CMK (cell line): ENCODE measurements around the gene F9.
"Not testable (repeated sequence)": the region's sequence is repeated elsewhere in the genome, so short reads cannot be mapped to it uniquely, and the experiment has no call there.

Experiments used
- DNase-seq: peaks from one replicate; pipeline ENCODE4 v3.0.0-alpha.2; 2010; ENCODE audit warnings: low read depth

Gene F9

GRCh38 chrX:139530550-139530949 lies at the start of gene F9:
Gene F9, plus strand, starts transcription at chrX:139530739. Its CDS starts 26 bp downstream, at chrX:139530765.
- DNase-seq: no peak

GRCh38 chrX:139483699-139484098 lies 46.8 kb upstream of the F9 start:
- no peak for DNase-seq

GRCh38 chrX:139484591-139484990 lies 45.9 kb upstream of the F9 start:
- no peak for DNase-seq

- no peak for DNase-seq
These were observed 35.2 kb upstream of the F9 start for GRCh38 chrX:139495324-139495723.

DNA sequence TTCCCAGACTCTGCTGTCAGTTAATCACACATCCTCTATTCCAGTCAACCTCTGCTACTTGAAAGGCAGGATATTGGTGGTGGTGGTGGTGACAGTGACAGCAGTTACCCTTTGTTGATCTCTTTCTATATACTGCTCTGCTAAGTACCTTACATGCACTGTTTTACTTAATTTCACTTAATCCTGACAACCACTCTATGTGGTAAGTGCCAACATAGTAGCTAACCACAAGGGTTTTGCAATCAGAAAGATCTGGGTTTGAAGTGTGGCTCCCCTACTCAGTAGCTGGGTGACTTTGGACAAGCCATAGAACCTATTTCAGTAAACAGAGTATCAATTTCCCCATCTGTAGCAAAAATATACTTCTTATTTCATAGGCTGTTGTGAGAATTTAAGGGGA lies 24.2 kb upstream of the F9 start:
- no peak for DNase-seq

GRCh38 chrX:139508099-139508498 lies 22.4 kb upstream of the F9 start:
- no peak for DNase-seq

DNA sequence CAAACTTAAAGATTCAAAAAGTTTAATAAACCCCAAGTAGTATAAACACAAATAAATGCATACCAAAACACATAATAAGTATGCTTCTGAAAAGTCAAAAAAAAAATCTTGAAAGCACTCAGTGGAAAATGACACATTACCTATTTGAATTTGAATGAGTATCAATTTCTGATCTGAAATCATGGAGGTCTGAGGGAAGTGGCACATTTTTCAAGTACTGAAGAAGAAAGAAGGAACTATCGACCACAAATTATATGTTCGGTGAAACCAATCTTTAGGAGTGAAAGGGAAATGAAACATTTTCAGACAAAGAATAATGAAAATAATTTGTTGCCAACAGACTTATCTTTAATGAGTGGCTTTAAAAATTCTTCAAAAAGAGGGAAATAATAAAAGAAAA lies 12.1 kb upstream of the F9 start:
- no peak for DNase-seq

DNA sequence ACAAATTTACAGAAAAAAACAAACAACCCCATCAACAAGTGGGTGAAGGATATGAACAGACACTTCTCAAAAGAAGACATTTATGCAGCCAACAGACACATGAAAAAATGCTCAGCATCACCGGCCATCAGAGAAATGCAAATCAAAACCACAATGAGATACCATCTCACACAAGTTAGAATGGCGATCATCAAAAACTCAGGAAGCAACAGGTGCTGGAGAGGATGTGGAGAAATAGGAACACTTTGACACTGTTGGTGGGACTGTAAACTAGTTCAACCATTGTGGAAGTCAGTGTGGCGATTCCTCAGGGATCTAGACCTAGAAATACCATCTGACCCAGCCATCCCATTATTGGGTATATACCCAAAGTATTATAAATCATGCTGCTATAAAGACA lies 1.7 kb upstream of the F9 start:
- not testable (repeated sequence) for DNase-seq

- DNase-seq: no peak
These were observed 2.3 kb downstream of the F9 start for GRCh38 chrX:139532834-139533233.

- no peak for DNase-seq
These were observed 2.9 kb downstream of the F9 start for GRCh38 chrX:139533444-139533843.

- DNase-seq: no peak
These were observed 8.6 kb downstream of the F9 start for GRCh38 chrX:139538907-139539790.

DNA sequence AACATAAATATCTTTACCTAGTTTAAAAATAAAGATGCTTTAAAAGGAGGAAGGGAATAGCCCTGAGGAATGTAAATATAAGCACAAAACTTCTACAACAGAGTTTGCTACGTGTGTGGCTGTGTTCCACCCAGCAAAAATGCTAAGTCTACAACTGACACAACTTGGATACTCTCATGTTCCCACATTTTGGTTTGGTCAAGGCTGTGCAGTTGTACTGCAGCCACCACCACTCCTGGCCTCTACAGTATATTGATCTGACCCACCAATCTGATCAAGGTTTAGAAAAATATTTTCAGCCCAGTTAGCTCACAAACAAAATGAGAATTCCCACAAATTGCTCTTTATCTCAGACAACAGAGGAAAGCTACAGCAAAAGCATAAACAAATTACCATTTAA lies 12.1 kb downstream of the F9 start:
- no peak for DNase-seq

DNA sequence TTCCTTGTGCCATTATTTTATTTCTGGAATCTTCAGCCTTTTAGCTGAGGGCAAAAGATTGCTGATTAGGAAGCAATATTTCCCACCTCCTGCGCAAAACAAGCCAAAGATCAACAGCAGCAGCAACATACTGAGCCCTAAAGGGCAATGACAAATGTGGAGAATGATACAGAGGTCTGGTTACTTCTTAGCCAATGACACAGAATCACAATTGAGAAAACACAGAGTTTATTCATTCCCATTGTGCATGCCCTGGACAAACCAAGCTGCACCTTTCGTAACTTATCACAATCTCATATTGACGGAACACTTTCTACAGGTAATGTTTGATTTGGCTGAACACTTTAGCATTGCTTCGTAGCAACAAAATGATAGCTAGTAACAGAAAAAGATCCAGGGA lies 13.4 kb downstream of the F9 start:
- DNase-seq: no peak

DNA sequence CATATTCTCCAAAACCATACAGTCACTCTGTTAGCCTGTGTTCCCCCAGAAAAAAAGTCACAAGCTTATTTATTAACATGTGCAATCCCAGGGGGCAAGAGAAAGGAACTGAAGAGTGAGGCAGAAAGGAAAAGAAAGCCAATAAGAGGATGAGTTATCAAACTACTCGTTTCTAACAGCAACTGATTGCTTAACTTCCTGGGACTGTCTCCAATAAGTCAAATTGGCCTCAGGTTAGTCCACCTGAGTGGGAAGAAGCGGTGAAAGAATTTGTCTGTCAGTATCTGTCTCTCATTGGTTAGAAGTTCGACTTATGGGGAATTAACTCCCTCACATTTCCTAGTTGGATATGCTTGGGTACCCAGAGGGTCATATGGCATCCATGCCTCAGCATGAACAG lies 14.1 kb downstream of the F9 start:
- no peak for DNase-seq

- DNase-seq: no peak
These were observed 23.8 kb downstream of the F9 start for GRCh38 chrX:139554376-139554775.

GRCh38 chrX:139554991-139555675 lies 24.6 kb downstream of the F9 start:
- DNase-seq: no peak

- no peak for DNase-seq
These were observed 29.0 kb downstream of the F9 start for GRCh38 chrX:139559383-139560042.

DNA sequence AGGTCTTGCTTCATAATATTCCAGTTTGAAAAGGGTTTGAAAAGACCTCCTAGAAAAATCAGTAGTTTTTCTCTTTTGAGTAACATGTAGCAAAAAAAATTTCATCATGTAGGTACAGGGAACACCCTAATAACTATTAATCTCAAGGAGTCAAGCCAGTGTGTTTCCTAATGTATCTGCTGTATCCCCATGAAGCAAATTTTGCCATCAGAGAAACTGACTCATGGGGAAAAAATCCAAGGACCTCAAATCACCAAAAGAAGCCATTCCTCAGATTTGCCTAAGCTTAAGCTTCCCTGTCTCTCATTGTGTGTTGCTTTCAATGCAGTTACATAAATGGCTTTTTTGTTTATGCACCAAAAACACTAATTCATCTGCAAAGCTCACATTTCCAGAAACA lies 29.7 kb downstream of the F9 start:
- DNase-seq: no peak

DNA sequence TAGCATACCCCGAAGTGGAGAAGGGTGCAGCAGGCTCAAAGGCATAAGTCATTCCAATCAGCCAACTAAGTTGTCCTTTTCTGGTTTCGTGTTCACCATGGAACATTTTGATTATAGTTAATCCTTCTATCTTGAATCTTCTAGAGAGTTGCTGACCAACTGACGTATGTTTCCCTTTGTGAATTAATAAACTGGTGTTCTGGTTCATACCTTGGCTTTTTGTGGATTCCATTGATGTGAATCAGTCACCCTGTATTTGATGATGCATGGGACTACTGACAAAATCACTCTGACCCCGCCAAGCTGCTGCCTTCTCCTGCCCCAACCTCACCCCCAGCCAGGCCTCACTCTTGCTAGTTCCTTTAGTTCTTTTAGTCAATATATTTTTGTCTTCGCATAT lies 32.7 kb downstream of the F9 start:
- DNase-seq: no peak

DNA sequence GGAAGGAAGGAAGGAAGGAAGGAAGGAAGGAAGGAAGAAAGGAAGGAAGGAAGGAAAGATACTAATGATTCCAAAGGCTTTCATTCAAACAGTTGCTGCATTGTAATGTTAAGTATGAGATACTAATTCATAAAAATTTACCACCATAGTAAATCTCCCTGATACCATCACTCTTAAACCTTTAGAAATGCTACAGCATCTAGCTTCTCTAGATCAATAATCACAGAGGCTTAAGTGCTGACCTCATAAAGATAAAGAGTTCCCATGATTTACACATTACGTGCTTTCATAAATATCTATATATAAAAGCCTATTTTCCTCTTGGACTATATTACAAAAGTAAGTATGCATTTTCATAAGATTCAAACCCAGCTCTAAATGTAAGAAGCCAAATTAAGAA lies 36.4 kb downstream of the F9 start:
- no peak for DNase-seq

- DNase-seq: no peak
These were observed 50.5 kb downstream of the F9 start for GRCh38 chrX:139581068-139581467.

DNA sequence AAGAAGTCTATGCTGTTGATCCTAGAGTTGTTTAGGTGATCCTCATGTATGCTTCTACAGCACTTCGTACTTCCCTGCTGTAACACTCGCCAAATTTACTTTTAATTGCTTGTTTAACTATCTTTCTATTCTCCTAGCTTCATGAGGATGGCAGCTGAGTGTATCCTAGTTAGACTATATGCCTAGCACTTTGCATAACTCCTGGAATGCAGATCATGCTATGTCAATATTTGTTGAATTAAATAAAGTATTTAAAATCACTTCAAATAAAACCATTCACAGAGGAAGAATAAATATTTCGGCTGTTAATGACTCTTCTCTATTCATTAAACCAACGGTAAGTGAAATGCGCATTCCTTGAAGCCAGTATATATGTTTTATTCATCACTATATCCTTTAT lies 55.1 kb downstream of the F9 start:
- no peak for DNase-seq

DNA sequence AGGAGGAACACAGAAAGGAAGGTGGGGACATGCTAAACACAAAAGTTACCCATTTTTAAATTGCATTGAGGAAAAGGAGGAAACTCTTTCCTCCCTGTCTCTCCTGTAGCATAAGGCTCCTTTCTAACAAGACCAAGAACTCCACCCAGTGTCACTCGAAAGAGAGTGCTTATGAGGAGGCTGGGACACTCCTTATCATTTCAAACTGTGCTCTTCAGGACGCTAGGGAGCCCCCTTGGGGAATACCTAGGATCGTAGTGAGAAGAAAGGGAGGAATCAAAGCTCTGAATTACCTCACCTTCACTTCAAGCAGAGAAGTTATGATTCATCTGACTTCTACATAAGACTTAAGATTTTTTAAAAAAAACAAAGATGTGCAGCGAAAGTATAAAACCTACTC lies 65.5 kb downstream of the F9 start:
- no peak for DNase-seq
